ENCODE data around the gene CHMP6. TPM values are rescaled to one million over a fixed set of nuclear protein-coding genes. Genes with fewer than 3 reads are reported as not detected.

CHMP6 gene
- total RNA-seq, 1 donor = 21.4 TPM

GRCh38 chr17:81018044-81018802, 26.6 kb downstream of the CHMP6 start:
- H4K20me1 ChIP-seq (ENCODE audit: insufficient read depth, low read length) = no peaks in the 10 kb centered on the region
- no peaks in the 10 kb centered on the region for H3K36me3 ChIP-seq (ENCODE audit: insufficient read depth, low read length)
- no peaks in the 10 kb centered on the region for H3K79me2 ChIP-seq (ENCODE audit: insufficient read depth, low read length)
- peak overlapping the region; percentile 62 for H3K4me3 ChIP-seq (ENCODE audit: insufficient read depth, low read length)
- H3K27me3 ChIP-seq (ENCODE audit: insufficient read depth, low read length) = no peaks in the 10 kb centered on the region
- TF ChIP-seq CTCF (IDR thresholded peaks at IDR 0.05; ENCODE audit: extremely low read depth, low read depth, low read length) = no peak
- peak; percentile 93 for DNase-seq (ENCODE audit: insufficient read length, low spot score, missing footprints)
- peak overlapping the region; percentile 71 for H3K4me2 ChIP-seq (ENCODE audit: insufficient read depth, low read length)
- H3K27ac ChIP-seq (ENCODE audit: low read depth, low read length) = peak overlapping the region; percentile 45
- H3K9me3 ChIP-seq (ENCODE audit: low read depth, low read length) = no peaks in the 10 kb centered on the region
- H2AFZ ChIP-seq (ENCODE audit: low read length) = peak overlapping the region; percentile 86
- peaks cover 8% of the 10 kb centered on the region for H3K4me1 ChIP-seq (ENCODE audit: insufficient read depth, low read length)

- no peak overlapping the region for H3K27ac ChIP-seq (ENCODE audit: low read depth, low read length)
- DNase-seq (ENCODE audit: insufficient read length, low spot score, missing footprints) = peak; percentile 43
- H3K79me2 ChIP-seq (ENCODE audit: insufficient read depth, low read length) = no peaks in the 10 kb centered on the region
- no peak for TF ChIP-seq CTCF (IDR thresholded peaks at IDR 0.05; ENCODE audit: extremely low read depth, low read depth, low read length)
- no peak overlapping the region for H3K4me3 ChIP-seq (ENCODE audit: insufficient read depth, low read length)
- H3K27me3 ChIP-seq (ENCODE audit: insufficient read depth, low read length) = peaks cover 4% of the 10 kb centered on the region
- H3K36me3 ChIP-seq (ENCODE audit: insufficient read depth, low read length) = no peaks in the 10 kb centered on the region
- H3K4me2 ChIP-seq (ENCODE audit: insufficient read depth, low read length) = no peak overlapping the region
- H3K4me1 ChIP-seq (ENCODE audit: insufficient read depth, low read length) = peaks cover 8% of the 10 kb centered on the region
- H4K20me1 ChIP-seq (ENCODE audit: insufficient read depth, low read length) = no peaks in the 10 kb centered on the region
- no peak overlapping the region for H2AFZ ChIP-seq (ENCODE audit: low read length)
- no peaks in the 10 kb centered on the region for H3K9me3 ChIP-seq (ENCODE audit: low read depth, low read length)
Observed at GRCh38 chr17:81019563-81020442, 28.2 kb downstream of the CHMP6 start.

- Histone ChIP-seq H3K4me2 (ENCODE audit: insufficient read depth, low read length) (no peak overlapping the region), H3K27me3 (ENCODE audit: insufficient read depth, low read length) (peaks cover 10% of the 10 kb centered on the region), H2AFZ (ENCODE audit: low read length) (no peak overlapping the region), H3K27ac (ENCODE audit: low read depth, low read length) (no peak overlapping the region), H3K9me3 (ENCODE audit: low read depth, low read length) (no peaks in the 10 kb centered on the region), H3K4me1 (ENCODE audit: insufficient read depth, low read length) (peaks cover 8% of the 10 kb centered on the region), H4K20me1 (ENCODE audit: insufficient read depth, low read length) (no peaks in the 10 kb centered on the region), H3K79me2 (ENCODE audit: insufficient read depth, low read length) (no peaks in the 10 kb centered on the region), H3K36me3 (ENCODE audit: insufficient read depth, low read length) (no peaks in the 10 kb centered on the region), H3K4me3 (ENCODE audit: insufficient read depth, low read length) (no peak overlapping the region)
- DNase-seq (ENCODE audit: insufficient read length, low spot score, missing footprints) = peak; percentile 53
- TF ChIP-seq CTCF (IDR thresholded peaks at IDR 0.05; ENCODE audit: extremely low read depth, low read depth, low read length) = no peak
Observed at GRCh38 chr17:81020443-81020766, 28.8 kb downstream of the CHMP6 start.
